ELR (cell line): ENCODE measurements around the gene NEK9.

Experiments used
- DNase-seq: peaks from one replicate; pipeline ENCODE4 v3.0.0-alpha.2; 2015; ENCODE audit warnings: low read depth

NEK9 gene

DNA sequence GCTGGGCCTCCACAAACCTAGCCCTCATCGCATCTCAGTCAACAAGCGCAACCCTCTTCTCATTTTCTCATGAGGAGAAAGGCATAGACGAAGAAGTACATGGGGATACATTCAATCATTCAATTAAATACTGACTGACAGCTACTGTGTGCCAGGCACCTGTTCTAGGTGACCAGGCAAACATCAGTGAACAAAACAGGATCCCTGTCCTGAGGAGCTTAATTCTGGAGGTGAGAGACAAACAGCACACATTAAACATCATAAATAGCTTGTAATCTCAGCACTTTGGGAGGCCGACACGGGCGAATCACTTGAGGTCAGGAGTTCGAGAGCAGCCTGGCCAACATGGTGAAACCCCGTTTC, 62.7 kb downstream of the NEK9 start:
- DNase-seq = no peak

DNA sequence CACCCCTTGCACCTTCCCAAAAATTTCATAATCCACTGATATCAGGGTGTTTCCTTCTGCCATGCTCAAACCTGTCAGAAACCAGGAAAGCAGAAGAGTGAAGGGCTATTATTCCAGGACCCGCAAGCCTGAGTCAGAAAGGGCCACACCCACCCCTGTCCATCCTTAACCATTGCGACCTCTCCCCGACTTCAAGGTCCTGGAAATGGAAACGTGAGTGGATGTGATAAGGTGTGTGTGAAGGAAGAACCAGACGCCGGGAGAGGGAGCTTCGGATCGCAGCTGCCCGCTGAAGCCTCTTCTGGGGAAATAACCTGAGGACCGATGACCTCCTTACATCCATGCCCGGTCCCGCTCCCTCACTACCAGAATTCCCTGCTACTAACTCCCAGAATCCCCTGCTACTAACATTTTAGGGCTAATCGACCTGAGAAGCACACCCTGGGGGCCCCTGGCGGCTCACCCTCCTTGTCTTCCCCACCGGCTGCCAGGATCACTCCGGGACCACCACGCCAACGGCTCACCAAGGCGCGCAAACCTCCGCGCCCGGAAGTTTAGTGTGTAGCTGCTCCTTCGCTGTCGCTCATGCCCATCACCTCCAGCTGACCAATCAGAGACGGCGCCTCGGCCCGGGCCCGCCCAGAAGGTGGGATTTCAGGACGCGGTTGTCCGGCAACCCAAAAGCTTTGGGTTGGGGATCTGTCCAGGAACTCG, 63.2 kb downstream of the NEK9 start, which contains the start of gene ACYP1:
Gene ACYP1, minus strand, starts transcription at position 534 of the 714 bp plus-strand sequence. Its CDS starts 471 bp downstream, at position 63.
- peak; percentile 92 for DNase-seq

DNA sequence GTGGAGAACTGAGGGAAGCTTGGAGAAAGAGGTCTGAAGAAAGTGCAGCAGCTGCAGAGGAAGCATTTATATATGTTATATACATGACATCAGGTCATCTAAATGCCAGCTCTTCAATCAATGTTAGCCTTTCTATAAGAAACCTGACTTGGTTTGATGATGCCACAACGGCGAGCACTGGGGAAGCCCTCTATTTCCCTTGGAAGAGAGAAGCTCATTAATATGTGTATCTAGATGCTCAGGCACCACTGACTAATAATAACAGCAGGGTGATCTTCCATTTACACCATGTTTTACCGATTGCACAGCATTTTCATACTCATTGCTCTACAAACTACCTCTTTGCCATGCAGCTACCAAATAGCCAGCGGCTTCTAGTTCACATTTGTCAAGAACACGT, 63.8 kb downstream of the NEK9 start:
- DNase-seq = no peak

DNA sequence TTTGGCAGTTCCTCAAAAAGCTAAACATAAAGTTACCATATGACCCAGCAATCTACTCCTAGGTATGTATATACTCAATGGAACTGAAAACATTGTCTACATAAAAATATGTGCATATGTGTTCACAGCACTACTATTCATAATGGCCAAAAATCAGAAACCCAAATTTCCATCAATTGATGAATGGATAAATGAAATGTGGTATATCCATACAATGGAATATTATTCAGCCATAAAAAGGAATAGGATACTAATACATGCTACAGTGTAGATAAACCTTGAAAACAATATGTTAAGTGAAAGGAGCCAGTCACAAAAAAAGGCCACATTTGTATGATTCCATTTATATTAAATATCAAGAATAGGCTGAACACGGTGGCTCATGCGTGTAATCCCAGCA, 66.4 kb downstream of the NEK9 start:
- no peak for DNase-seq

DNA sequence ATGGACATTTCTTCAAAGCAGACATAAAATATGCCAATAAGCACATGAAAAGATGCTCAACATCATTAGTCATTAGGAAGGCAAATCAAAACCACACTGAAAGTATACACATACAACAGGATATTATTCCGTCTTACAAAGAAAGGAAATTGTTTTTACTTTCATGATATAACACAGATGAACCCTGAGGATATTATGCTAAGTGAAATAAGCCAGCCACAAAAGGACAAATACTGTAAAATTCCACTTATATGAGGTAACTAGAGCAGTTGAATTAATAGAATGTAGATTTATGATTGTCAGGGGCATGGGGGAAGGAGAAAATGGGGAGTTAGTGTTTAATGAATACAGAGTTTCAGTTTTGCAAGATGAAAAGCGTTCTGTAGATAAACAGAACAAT, 67.2 kb downstream of the NEK9 start:
- DNase-seq = peak; percentile 74

DNA sequence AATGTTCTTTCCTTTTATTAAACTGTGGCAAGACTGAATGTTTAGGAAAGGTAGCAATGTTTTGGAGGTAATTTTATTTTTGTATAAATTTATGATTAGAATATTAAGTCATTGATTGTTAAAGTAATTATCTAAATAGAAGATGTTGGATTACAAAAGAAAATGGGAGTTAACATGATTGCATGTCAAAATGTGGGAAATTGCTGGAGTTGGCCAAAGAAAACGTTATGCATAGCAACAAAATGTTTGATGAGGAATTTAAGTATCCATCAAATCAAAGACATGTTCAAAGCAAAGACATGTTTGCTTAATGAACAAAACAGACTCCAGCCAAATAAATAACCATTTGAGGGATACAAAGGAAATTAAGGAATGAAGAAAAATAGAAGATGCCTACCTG, 72.4 kb downstream of the NEK9 start:
- no peak for DNase-seq

DNA sequence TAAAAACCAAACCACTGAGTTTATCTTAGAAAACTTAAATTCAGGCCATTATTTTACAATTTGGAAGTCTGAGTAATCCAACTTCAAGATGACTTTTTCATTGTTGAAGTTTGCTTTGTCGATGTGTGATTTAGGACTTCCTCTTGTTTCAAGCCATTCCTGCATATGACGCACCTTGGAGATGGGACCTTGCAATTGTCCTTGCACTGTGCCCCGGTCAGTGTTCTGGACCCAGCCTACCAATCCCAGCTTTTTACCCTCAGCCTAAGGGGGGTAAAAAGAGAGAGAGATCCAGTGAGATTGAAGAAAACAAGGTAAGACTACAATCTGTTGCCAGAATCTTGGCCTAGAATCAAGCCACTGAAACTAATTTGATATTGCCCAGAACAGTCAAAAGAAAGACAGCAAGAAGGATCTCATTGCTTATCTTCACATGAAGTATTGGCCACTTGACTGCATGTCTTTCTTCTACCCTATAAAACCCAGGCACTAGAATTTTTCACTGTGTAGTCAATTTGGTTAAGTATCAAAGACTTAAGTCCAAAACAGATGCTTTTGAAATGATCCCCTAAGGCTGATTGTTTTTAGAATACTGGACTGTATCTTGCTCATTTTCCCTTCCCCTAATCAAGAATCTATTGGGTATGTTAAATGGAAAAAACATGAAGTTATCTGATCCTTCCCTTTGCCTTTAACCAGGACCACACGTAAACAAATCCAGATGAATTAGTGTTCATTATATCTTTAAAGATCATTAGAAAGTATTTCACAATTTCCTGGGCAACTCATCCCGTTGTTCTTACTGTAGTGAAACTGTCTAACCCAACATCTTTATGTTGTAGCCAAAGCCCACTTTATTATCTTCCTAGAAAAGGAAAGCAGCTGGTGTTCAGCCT, 73.2 kb downstream of the NEK9 start:
- DNase-seq = peak; percentile 27

DNA sequence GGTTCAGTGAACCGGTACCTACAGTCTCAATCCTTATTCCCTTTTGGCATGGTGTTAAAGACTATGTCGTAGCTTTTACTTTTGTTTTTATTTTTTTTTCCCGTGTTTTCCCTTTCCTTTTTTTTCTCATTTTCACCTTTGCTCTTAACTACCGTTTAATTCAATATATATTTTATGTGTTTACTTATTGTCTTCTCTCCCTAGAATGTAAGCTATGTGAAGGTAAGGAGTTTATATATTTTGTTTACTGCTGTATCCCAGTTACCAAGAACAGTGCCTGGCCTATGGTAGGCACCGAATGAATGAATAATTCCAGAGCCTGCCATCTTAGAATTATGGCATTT, 75.3 kb downstream of the NEK9 start:
- no peak for DNase-seq

DNA sequence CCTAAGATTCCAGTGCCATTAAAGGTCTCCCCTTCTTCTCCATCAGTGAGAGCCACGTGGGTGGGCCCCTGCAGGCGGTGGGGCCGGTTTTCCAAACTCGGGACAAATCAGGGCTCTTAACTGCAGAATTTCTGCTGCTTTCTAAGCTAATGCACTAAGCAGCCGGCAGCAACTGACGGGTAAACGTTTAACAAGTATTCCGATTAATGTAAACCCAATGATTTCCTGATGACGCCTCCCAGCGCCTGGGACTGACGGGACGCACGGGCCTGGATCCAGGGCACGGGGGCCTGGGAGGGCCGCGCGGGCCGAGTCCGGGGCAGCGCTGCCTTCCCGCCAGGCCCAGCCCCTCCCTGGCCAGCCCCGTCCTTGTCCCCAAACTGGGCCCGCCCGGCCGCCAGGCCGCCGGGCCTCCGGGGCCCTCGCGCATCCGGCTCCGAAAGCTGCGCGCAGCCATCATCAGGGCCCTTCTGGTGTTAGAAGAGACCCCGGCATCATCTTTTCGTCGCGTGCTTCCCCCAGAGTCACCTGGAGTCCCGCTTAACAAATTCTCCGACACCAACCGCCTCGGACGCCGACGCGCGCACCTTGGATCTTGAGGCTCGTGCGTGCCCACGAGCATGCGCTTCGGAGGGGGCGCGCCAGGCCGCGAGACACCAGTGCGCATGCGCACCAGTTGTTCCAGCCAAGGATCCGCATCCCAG, 75.8 kb downstream of the NEK9 start, which contains the start of gene MLH3:
Gene MLH3, minus strand, starts transcription at position 616 of the 704 bp plus-strand sequence. CDS start 1,812 bp downstream, outside the sequence.
- DNase-seq = peak; percentile 86

DNA sequence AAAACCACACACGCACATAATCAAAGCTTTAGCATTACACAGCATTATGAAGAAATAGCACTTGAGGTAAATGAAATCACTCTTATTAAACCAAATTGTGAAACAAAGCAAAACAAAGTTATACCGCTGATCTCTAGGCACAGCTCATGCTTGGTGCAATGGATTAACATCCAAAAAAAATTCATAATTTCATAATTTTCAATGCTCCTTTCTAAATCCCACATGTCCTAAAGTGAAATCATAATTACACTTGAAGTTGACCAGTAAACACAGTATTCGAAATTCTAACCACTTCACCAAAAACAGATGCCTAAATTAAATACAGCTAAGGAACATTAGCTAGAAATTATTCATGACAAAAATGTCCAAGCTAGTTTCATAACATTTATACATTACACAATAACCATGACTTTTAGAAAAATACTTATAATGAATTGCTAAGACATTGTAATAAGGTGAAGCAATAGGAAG, 77.1 kb downstream of the NEK9 start:
- DNase-seq = no peak

DNA sequence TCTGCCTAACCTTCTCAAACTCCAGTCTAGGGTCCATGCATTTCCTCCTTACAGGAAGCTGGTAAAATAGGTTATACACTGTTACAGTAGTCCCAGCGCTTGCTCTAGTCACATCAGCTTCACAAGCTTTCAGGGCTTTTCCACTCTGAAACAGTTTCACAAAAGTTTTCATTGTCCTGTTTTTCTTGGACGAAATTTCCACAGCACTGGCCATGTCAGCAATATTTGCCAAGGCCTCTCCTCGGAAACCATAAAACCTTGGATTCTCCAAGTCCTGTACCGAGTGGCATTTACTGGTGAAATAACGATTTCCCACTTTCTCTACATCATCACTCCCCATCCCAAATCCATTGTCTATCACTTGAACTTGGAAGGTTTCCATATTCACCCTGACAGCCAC, 77.7 kb downstream of the NEK9 start:
- DNase-seq = no peak

DNA sequence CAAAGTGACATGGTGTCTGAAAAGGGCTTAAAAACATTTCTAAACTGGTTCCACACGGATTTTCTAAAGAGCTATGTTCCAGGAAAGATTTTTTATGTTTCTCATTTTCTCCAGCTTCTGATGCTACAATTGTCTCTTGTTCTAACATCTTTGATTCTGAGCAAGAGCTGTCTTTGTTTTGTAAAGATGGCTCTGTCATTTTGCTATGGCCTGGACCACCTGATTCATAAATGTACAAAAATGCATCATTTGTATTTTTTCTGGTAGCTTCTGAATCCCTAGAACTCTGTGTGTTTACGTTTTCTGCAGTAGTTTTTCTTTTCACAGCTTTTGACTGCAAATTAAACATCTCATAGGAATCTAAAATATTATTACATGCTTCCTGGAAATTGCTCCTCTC, 78.7 kb downstream of the NEK9 start:
- no peak for DNase-seq

DNA sequence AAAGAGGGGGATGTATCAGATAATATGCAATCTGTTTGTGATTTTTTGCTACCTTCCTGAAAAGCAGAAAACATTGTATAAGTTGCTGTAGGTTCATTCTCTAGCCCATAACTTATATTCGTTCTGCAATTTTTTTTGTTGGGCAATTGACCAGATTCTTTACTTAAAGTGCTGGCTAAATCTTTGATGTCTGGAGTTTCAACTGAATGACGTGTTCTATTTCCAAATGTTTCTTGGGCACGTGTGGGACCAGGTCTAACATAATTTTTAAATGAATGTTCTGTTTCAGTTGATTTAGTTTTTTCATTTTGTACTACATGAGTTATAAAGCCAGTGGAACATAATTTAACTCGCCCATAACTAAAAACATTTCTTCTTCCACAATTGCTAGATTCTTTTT, 79.3 kb downstream of the NEK9 start:
- DNase-seq = no peak

DNA sequence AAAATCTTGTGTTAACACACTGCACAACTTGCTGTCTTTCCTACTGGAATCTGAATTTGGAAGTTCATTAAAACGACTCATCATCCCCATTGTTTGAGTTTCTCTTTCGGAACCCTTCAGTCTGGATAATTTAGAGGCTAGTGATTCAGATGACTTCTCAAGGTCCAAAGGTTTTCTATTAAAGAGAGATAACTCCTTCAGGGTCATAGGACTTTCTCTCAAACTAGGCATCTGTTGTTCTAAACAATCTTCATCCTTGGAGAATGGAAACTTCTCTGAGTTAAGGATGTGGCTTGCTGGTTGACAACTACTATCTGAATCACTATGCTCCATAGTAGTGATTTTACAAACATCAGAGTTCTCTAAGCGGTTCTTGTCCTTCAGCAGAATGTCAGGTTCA, 79.9 kb downstream of the NEK9 start:
- DNase-seq = peak; percentile 70

DNA sequence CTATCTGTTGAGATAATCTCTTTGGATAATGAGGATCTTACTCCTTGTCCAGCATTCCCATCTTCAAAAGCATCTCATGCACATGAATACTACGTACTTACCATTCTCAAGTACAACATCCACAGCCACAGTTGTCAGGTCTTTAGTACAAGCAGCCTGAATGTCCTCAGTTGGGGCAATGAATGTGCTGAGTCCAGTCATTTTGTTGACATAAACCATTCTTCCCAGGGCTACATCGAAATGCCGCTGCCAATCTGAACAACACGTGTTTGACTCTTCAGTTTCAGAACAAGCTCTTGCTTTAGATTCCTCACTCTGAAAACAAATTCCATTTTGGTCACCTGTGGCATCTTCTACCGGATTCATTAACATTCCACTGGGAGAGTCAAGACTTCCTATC, 80.6 kb downstream of the NEK9 start:
- DNase-seq = no peak

DNA sequence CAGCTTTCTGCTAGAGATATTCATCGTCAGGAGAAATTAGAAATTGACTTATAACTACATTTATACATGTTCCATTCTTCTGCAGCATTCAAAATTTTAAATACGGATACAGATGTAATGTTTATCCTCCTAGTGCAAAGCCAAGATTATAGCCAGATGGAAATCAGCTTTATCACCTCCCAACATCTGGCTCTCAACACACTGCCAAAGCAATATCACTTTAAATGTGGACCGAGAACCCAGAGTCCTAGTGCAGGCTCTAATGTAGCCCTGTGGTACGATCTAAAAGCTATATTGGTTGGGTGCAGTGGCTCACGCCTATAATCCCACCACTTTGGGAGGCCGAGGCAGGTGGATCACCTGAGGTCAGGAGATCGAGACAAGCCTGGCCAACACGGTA, 82.1 kb downstream of the NEK9 start:
- DNase-seq = no peak

DNA sequence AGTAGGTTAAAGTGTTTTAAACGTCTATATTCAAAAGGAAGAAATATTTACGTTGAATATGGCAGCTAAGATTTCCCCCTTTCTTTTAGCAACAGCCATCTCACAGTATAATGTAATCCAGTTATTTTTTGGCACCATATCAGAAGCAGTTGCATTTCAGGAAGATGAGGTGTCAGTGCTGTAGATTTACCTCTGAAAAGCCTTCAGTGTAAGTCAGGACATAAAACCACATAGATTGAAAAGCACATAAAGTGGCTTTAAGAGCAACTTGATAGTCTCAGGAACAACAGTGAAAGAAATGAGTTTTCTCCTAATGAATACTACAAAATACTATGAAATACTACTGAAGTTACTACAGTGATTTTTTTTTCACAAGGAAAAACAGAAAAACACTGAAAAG, 82.5 kb downstream of the NEK9 start:
- DNase-seq = peak; percentile 89

DNA sequence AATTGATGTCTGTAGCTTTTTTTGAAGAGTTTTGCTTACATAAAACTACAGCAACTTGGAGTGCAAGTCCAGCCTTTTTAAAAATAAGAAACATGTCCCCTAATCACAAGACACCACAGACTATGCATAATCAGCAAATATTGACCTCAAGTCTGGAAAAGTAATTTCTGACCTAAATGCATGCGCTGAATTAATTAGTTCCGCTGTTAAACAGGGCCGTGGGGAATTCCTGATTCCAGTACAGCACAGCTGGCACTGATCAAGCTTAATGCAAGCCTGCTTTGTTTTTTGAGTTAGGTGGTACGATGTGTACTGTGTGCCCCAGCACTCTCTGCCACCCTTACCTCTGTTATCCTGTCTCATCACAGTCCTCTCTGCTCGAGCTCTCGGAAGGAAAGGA, 84.8 kb downstream of the NEK9 start:
- no peak for DNase-seq

DNA sequence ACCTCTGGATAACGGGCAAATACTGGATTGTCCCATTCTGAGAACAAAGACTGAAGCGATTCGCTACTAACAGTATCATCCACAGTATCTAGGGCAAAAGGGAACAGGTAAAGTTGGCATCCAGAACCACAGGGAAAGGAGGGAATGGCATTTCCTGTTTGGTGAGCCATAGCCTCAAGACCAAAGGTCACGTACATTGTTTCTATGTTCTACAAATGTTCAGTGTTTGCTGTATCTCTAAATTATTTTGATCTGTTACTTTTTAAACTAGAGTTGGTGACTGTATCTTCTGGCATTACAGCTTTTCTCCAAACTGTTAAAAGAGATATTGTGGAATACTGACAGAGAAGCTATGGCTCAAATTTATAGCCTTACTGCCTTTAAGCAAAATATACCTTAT, 85.2 kb downstream of the NEK9 start:
- DNase-seq = peak; percentile 65

DNA sequence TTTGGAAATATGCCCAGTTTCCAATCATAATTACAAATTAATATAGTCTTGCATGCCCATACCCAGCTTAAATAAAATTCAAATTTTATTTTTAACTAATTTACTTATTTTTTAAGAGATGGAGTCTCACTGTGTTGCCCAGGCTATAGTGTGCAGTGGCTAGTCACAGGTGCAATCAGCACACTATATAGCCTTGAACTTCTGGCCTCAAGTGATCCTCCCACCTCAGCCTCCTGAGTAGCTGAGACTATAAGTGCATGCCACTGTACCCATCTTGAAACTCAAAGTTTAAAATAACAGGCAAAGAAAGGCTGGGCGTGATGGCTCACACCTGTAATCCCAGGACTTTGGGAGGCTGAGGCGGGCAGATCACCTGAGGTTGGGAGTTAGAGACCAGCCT, 85.9 kb downstream of the NEK9 start:
- DNase-seq = no peak

DNA sequence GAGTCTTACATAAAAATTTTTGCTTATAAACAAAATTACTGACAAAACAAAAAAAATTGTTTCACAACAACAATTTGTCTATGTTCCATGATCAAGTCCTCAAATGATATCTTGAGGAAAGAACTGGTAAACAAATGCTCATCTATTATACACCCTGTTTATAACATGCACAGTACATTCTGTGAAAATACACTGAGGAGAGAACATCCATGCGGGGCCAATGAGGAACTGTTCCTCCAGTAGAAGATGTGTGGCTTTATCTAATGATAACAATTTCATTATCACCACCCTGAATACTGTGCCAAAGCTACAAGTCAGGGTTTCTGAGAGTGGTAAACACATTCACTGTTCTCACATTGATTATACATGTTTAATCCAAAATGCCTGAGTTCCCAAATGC, 86.3 kb downstream of the NEK9 start:
- no peak for DNase-seq

DNA sequence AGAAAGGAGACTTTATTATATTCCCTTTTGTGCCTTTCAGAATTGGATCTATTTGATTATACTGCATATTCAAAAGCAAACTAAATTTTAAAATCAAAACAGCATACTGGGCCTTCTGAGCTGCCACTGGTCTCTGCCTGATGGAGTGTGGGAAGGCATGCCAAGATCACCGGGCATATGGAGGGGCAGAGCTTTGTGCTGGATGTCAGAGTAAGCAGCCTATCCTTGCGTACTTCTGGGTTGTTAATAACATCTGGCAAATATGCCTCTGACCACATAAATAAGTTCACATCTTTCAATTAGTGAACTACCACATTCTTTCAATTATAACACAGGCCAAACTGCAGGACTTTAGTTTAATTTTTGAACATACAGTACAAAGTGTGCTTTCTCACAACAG, 93.9 kb downstream of the NEK9 start:
- no peak for DNase-seq

DNA sequence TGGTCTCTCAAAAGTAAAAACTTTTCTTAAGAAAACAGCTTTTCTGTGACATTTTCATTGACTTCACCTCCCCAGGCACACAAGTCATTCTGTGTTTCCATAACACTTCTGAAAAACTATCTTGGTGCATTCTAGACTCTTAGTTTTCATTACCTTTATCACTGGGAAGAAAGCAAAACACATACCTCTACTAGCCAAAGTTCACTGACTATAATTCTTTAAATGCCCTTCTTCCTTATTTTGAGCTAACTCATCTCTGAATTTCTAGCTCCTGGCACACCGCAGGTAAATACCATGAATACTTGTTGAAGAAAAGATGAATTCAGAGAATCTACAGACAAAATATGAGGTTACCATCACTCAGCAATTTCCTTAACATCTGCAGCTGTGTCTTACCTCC, 96.7 kb downstream of the NEK9 start:
- DNase-seq = no peak
